Putamen (tissue), 1 donor: ENCODE results near the gene RUFY4.

ENCODE experiments used
- DNase-seq: peaks from one replicate; pipeline ENCODE4 v3.0.0-alpha.2; 2016; ENCODE audit warnings: low spot score

Gene RUFY4

DNA sequence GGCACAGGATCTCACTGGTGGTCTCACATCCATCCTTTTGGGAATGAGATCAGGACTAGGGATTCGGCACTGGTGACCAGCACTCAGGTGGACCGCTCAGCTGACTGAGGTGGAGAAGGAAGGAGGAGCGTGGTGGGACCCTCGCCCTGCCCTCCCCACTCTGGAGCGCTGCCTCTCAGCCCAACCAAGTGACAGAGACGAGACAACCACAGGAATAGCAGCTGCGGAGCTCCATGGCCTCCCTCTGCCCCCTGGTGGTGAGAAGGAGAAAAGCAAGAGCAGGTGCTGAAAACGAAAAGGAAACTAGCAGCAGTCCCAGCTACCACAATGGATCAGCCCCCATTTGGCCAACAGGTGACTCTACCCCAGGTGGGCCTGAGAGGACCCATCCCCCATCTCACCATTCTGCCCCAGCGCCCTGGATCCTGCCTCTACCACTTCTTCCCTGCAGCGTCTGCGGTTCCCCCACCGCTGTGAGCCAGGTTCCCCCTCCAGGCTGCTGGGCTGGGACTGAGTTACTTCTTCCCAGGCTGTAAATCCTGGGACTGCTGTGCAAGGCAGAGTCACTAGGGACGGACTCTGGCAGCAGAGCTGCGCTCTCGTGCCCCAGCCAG lies at the start of gene RUFY4:
Gene RUFY4, plus strand, starts transcription at position 533 of the 614 bp plus-strand sequence. CDS start 1,353 bp downstream, outside the sequence.
- DNase-seq: peak; percentile 42

GRCh38 chr2:218019411-218020060 lies 49.5 kb upstream of the RUFY4 start:
- no peak for DNase-seq

- DNase-seq: no peak
These were observed 48.8 kb upstream of the RUFY4 start for GRCh38 chr2:218020281-218020680.

DNA sequence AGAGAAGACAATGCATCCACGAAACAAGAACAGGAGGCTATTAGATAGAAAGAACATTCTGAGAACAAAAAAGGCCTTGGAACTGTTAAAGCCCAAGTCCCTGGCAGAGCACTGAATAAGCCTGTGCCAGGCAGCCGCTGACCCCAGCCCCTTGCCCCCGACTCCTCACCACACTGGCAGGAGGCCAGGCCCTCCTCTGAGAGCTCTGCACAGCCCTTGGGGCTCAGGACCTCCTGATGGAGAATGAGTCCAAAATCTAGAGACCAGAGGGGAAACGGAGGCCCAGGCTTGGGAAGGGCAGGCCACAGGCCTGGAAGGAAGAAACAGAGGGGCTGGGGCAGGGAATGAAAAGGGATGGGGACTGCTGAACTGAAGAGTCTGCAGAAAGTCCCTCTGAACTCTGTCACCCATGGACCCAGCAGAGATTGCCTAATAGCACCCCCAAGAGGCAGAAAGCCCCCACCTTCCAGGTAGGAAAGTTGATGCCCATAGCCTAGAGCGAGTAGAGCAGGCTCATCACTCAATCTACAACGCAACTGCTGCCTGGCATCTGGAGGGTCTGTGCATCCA lies 48.0 kb upstream of the RUFY4 start:
- no peak for DNase-seq

- no peak for DNase-seq
These were observed 47.4 kb upstream of the RUFY4 start for GRCh38 chr2:218021536-218022071.

DNA sequence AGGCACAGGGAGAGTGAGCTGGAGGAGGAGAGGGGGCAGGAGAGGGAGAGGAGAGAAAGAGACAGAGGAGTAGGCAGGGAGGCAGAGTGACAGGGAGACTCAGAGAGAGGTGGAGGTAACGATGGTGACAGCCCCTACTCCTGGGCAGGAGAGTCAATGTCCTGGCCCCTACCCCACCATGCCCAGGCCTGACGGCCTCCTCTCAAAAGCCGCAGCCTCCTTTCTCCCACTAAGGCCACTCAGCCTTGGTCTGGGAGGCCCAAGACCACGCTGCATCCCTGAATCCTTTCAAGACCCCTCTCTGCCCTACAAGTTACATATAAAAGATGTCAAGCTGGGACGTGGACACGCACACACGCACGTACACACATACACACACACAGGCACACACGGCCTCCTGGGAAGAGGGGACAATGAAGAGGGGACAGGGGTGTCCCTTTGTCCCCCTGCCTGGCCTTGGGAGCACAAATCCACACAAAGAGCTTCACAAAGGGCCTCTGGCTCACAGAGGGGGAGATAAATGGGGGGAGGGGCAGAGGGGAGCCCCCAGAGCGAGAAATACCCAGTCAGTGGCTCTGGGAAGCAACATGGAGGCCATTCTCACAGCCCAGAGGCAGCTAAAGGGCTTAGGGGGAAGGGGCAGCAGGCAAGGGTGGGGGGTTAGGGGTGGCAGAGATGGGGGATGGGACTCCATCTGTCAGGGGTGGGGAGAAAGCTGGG lies 46.8 kb upstream of the RUFY4 start:
- DNase-seq: no peak

- no peak for DNase-seq
These were observed 46.1 kb upstream of the RUFY4 start for GRCh38 chr2:218022851-218023530.

DNA sequence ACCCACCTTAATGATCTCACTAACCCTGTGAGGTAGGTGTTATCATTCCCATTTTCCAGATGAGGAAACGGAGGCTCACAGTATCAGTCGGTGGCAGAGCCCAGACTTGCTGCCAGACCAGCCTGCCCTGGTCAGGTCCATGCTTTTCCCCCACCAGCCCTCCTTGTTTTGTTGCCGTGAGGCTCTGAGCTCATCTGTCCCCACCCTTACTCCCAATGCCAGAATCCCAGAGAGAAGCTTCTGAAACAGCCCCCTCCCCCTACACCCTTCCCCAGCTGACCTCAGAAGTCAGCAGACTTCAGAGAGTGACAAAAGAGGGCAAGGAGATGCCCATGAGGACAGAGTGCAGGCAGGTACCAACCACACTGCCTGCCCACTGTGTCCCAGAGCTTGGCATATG lies 45.4 kb upstream of the RUFY4 start:
- no peak for DNase-seq

DNA sequence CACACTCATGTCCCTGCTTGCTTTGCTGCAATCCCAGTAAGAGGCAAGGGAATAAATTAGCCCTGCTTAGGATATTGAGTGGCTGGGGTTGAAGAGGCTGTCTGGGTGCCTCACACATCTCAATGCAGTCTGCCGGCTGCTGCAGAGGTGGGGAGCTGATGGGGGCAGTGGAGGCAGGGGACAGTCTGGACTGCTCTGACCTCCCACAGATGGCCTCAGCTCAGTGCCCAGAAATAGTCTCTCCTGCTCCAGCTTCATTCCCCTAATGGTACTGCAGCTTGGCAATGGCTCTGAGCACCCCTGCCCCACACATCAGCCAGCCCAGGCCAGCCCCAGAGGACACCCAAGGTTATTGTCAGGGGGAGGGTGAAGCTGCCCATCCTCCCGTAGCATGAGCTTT lies 44.7 kb upstream of the RUFY4 start:
- no peak for DNase-seq

GRCh38 chr2:218024871-218025270 lies 44.2 kb upstream of the RUFY4 start:
- no peak for DNase-seq

GRCh38 chr2:218026244-218026643 lies 42.8 kb upstream of the RUFY4 start:
- DNase-seq: no peak

DNA sequence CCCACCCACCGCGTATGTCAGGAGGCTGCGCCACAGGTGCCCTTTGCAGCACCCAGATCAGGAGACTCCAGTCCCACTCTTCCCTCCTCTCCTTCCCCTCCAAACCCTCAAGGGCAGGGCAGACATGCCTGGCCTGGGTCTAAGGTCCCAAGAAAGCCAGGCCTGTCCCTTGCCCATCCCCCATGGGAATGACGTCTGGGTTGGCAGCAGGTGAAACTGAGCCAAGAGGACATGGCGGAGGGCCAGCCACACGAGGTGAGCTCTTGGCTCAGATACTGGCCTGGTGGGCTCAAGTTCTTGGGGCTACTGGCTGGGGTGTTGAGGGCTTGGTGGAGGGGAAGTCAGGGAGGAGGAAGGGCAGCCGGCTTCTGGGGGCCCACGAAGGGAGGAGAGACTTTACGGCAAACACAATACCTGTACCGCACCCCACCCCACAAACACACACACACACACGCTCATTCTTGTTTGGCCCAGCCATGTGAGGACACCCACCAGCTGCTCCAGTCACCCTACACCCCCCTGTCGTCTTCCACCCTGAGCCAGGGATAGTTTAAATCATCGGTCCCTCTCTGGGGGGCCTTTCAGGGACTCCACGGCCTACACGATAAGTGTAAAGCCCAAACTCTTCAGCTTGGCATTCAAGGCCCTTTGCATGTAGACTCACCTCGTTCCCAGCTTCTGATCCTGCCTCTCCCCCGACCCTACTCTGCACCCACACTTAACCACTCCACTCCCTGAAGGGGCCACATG lies 42.2 kb upstream of the RUFY4 start:
- no peak for DNase-seq

GRCh38 chr2:218027426-218028188 lies 41.4 kb upstream of the RUFY4 start:
- DNase-seq: no peak

DNA sequence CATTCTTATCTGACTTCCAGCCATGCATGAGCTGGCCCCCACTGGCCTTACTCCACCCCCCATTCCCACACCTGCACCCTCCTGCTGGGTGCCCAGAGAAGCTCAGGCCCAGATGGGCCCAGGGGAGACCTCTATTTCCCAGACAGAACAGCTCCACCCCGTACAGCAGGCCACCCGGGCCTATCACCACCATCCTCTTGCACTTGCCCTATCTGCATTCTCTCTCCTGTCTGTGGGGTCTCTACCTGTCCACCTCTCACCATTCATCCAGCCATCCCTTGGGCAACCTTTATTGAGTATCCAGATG lies 40.9 kb upstream of the RUFY4 start:
- DNase-seq: no peak

DNA sequence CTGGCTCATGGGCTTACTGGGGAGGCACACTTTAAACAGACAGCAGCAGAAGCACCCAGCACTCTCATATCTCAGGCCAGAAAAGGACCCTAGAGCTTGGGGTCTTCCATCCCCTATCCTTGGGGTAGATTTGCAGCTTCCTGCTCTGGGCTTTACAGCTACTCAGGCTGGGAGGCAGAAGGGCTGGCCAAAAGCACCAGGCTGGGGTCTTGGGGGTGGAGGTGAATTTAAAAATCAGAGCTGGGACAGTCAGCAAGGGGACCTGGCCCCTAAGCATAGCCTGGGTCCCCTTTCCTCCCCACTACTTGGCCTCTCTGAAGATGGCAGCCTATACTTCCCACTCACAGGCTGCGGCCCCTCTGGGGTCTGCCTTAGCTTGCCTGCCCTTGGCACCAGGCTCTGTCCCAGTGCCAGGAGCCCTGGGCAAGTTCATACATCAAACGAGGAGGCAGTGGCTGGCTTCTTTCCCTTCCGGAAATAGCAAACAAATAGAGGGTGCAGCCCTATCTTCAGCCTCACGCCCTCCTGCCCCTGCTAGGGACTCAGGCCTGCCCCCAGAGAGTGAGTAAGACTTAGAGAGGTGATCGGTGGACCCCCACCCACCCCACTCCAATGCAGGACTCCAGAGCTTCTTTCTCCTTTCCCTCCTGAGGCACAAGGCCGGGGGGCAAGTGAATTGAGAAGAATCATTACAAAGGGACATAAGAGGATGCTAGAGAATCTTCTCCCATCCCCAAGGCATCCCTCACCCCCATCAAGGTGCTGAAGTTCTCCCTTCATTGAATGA lies 40.3 kb upstream of the RUFY4 start:
- DNase-seq: no peak

DNA sequence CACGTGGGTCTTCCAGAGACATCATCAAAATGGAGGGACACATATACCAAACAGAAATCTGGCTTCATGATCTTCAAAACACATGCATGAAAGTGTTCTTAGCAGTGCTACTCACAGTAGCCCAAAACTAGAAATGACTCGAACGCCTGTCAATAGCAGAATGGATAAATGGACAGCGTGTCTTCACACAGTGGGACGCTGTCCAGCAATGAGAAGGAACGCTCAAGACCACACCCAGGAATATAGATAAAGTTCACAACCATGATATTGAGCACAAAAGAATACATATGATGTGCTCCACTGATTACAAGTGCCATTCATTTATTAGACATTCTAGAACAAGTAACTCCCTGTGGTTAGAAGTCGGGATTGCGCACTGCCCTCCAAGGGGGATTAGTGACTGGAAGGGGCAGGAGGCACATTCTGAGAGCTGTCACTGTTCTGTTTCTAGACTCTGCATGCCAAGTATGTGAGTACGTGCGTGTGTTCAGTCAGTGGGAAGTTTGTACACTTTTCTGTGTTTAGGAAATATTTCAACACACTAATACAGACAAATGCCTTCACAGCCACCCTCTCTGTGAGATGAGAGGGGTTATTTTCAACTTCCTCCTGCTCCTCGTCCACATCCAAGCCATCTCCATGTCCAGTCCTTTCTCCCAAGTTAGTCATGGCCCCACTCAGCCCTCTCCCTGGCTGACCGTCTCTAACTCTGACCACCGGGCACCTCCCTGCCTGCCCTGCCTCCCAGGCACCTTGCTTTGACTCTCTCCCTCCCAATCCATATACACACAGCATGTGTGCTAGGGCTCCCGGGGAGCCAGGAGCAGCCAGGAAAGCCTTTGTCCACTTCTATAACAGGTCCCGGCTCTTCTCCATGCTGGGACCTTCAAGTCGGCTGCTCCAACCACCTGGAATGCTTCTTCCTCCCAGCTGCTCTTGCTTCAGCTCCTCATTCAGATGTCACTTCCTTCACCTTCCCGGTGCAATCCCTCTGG lies 39.4 kb upstream of the RUFY4 start:
- no peak for DNase-seq

GRCh38 chr2:218030409-218031195 lies 38.5 kb upstream of the RUFY4 start:
- no peak for DNase-seq

- DNase-seq: no peak
These were observed 37.8 kb upstream of the RUFY4 start for GRCh38 chr2:218031261-218031660.
